ENCODE results near the gene ATG4C.

Gene ATG4C

GRCh38 chr1:62904856-62905225 is 120.9 kb downstream of the ATG4C start:
- no peak for DNase-seq (ENCODE audit: low spot score)

GRCh38 chr1:62905309-62905708 is 121.4 kb downstream of the ATG4C start:
- no peak for DNase-seq (ENCODE audit: low spot score)

- no peak for DNase-seq (ENCODE audit: low spot score)
Observed at GRCh38 chr1:62905872-62906271, 121.9 kb downstream of the ATG4C start.

GRCh38 chr1:62906428-62906886 is 122.5 kb downstream of the ATG4C start:
- no peak for DNase-seq (ENCODE audit: low spot score)

GRCh38 chr1:62908168-62908695 is 124.3 kb downstream of the ATG4C start:
- DNase-seq (ENCODE audit: low spot score): no peak

- DNase-seq (ENCODE audit: low spot score): peak; percentile 10
Observed at GRCh38 chr1:62912028-62912638, 128.2 kb downstream of the ATG4C start.
